GM19239 (cell line): ENCODE measurements around the gene C11orf52.

ENCODE experiments used
- DNase-seq: peaks from one replicate; pipeline ENCODE4 v3.0.0; 2011; ENCODE audit warnings: low spot score; ENCODE audit not compliant: insufficient read length
- FAIRE-seq: peaks from 2 replicates; lab custom pipeline; 2011; peaks lifted over from hg19 to GRCh38; lab: Jason Lieb, UNC

Gene C11orf52

DNA sequence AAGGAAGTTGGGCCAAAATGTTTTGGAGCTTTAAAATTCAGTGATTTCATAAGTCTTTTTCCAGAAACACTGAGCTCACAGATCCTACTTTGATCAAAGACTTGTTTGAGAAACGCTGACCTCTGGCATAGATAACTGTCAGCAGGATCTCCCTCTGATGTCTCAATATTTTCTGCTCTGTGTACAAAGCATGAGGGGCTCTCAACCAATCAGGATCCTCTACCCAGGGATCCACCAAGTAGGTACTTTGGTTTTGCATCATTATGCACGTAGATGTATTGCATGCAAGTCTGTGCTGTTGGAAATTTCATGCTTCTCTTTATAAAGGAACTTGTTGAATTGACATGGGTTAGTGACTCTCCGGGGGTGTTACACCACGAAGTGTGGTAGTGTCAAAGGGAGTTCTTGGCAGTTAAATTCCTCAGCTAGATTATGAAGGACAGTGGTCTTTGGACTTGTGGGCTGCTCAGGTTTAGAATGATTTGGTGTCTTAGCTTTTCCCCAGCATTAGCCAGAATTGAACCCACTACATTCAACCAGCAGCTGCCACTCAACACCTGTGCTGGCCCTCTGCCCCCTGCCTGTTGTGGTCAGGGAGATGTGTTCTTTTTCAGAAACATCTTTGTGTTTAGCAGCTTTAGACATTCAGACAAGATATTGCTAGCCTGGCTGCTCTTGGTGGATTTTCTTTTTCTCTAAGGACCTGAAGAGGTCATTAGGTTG, 16.8 kb downstream of the C11orf52 start:
- DNase-seq: no peak
- FAIRE-seq: no peak

DNA sequence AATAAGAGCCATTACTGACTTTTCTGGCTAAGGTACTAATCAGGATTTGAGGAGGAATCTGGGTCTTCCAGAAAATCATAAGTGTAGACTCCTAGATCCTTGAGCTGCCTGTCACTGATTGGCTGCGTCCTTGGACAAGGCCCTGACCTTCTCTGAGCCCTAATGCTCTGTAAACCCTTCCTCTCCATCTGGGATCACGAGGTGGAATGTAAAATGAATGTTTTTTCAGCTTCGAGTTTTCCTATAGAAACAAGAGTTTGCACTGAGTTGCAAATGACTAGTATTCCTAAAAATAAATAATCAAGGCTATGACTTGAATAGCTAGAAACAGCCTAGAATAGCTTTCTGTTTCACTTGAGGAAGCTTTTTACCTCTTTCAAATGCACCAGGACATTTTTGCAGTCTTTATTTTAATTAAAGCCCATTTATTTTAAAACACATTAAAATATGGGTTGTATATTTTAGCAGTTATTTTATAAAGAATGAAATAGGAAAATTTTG, 17.4 kb downstream of the C11orf52 start:
- DNase-seq: no peak
- no peak for FAIRE-seq

DNA sequence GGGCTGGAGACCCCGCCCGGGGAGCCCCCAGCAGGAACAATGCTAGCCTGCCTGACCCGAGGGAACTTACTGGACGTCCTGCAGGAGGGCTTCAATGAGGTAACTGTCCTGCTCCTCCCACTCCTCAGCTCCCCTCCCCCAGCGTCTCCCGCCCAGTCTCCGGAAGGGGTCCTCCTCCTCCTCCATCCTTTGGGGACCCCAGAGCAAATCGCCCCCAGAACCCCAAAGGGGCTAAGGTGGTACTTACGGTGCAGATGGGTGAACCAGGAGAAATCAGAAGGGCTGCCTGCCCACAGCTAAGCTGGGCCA, 18.7 kb downstream of the C11orf52 start:
- no peak for DNase-seq
- no peak for FAIRE-seq

DNA sequence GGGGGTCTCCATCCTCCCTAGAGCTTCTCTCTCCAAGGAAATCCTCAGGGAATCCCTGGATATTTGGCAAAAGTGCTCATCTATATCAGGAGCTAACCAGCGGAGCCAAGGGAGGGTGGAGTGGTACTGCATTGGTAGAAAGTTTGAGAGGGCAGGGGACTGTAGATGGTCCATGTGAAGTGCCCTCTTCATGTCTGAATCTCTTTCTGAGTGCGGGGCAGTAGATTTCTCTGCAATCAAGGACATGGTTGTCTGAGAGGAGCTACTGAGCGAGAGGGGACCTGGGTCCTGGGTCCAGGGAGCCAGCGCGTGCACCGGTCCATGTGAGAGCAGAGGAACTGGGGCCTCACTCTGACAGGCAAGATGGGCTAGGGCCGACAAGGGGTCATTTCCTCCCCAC, 19.1 kb downstream of the C11orf52 start:
- DNase-seq (no peak), FAIRE-seq (no peak)

DNA sequence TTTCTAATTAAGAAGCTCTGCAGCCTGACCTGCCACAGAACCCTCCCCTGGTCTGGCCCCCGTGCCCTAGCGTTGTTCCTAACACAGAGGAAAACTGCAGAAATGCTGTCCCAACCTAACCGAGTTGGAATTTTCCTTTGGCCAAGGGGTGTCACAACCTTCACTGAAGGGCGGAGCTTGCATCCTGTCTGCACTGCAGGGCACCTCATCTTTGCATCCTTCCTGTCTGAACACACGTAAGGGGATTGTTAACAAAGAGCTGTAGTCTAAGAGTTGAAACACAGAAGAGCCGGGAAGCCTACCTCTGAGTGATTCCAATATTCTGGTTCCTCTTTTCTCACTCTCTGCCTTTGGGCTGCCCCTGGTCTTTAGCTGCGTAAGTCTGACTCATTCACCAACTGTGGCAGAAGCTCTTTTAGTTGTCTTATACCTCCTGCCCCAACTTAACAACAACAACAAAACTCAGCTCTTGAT, 20.0 kb downstream of the C11orf52 start:
- DNase-seq (peak; percentile 25), FAIRE-seq (peak; percentile 33)

DNA sequence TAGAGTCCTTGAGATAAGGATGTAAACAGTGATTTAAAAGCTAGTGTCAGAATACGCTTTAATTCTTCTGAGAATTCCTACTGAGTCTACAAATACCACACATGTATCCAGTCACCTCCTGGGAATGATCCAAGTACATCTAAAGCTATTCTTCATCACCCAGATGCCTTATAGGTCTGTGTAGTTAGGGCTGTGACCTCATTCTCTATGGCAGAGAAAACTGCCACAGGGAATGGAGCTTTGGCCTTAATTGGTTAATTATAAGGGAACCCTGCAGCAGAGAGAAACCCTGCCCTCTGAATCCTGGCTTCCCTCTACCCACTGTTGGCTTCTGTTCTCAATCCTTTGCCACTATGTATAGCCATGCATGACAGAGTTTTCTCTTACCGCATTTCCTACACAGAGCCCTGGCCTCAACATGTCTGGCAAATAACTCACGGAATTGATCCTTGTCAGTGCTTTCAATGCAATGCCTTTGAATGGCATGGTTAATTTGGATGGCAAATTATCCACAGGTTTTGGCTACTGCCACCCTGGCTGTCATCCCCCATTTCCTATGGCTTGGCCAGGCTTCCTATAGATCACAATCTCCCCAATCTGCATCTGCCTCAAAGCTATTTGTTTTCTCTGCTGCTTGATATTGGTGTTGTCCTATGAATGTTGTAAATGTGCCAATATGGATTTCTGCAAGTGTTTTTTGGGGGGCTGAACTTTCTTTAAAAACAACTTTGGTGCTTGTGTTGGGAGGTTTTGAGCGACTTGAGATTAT, 21.3 kb downstream of the C11orf52 start:
- no peak for FAIRE-seq

DNA sequence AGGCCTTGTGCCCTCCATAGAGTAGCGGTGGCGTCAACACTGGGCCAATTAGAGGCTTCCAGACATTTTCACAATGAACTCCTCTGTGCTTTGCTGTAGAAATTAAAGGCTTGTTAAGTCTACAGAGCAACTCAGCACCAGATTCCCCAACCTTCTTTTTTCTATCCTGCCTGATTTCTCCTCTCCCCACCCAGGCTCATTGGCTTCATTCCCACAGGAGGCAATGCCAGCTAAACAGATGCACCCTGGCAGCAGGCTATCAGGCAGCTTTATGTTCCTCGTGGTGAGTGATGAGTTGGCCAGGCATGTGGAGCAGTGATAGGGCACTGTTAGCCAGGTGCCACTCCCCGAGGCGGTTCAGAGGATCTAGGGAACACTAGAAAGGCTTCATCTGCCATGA, 23.2 kb downstream of the C11orf52 start:
- no peak for FAIRE-seq
- no peak for DNase-seq

More for the DNA sequence above, 21.3 kb downstream of the C11orf52 start:
- no peak for DNase-seq

DNA sequence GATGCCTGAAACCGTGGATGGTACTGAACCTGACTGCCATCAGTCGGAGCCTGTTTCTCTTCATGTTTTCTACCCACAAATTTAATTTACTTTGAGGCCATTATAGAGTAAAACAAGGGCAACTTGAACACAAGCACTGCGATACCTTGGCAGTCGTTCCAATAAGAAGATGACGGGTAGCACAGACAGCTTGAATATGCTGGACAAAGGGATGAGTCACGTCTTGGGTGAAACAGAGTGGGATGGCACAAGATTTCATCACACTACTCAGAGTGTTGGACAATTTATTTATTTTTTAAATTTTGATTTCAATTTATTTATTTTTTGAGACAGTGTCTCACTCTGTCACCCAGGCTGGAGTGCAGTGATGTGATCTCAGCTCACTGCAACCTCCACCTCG, 24.1 kb downstream of the C11orf52 start:
- FAIRE-seq: no peak

DNA sequence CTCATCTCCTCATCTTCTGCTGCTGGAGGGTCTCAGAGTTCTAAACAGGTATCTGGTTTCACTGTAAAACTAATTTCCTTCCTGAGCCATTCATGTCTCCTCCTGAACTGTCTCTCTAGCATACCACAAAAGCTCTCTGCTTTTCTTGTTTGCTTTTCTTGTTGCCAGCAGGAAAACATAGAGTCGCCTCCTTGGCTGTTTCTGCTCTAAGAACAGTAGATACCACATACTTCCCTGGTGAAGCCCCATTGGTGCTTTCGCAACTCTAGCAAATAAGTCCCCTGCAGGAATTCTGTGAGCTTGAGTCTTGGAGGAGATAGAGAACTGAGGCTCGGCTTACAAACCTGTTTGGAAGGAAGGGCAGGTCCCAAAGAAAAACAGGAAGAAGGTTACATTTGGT, 25.4 kb downstream of the C11orf52 start:
- DNase-seq (no peak), FAIRE-seq (no peak)

More for the DNA sequence above, 24.1 kb downstream of the C11orf52 start:
- DNase-seq: no peak

DNA sequence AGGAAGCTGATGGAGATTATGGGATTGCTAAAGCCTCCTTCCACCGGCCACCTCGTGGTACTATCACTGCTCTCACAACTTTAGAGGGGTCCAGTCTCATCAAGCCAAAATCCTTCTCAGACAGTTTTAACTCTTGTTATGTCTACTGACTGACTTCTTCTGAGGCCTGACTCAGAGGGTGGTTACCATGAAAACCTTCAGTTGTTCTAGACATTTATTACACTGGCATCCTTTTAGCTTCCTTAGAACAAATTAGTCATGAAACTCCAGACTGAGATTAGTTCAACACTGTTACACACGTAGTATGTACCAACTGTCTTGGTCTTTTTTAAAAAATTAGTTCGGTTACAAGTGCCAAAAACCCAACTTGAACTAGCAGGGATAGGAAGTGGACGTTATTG, 25.9 kb downstream of the C11orf52 start:
- DNase-seq (no peak), FAIRE-seq (no peak)

DNA sequence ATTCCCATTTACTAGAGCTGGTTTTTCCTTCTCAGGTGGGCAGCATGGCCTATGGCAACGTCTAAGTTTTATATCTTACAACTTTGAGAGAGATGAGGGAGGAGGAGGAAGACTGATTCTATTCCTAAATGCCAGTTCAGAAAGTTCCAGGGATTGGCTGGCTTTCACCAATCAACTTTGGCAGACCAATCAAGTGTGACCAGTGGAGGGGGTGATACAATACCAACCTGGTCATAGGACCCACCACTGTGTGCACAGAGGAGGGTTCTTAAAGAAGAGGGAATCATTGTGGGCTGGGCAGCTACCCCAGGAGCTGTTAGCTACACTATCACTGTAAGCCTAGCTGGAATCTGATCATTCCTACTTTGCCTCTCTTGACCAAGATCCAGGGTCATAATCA, 26.5 kb downstream of the C11orf52 start:
- no peak for DNase-seq
- no peak for FAIRE-seq

DNA sequence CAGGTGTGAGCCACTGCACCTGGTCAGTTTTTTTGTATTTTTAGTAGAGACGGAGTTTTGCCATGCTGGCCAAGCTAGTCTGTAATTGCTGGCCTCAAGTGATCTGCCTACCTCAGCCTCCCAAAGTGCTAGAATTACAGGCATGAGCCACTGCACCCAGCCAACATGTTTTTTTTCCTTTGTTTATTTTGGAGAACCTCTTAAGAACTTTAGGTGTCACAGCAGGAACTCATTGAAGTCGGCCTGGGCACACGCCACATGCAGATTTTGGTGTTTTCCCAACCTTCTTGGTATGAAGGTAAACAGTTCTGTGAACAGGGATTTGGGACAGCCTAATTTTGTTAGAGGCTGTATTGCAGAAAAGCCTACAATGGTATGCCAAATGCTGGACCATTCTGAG, 27.8 kb downstream of the C11orf52 start:
- no peak for FAIRE-seq

DNA sequence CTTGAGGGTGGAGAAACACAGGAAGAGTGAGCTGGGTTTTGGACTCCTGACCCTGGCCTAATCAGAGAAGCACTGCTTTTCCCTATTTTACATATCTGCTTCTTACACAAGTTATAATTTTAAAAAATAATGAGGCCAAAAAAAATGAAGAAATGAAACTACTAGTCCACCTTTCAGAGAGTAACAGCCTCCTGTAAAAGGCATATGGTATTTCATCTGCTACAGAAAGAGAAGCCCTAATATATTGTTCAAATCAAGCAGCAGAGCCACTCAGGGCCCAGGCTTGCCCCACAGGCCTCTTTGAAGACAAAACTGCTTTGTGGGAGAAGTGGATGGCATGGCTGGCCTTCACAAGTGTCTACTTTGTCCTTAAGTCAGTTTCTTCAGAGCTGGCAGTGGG, 28.4 kb downstream of the C11orf52 start:
- FAIRE-seq (no peak), DNase-seq (no peak)

More for the DNA sequence above, 27.8 kb downstream of the C11orf52 start:
- no peak for DNase-seq

DNA sequence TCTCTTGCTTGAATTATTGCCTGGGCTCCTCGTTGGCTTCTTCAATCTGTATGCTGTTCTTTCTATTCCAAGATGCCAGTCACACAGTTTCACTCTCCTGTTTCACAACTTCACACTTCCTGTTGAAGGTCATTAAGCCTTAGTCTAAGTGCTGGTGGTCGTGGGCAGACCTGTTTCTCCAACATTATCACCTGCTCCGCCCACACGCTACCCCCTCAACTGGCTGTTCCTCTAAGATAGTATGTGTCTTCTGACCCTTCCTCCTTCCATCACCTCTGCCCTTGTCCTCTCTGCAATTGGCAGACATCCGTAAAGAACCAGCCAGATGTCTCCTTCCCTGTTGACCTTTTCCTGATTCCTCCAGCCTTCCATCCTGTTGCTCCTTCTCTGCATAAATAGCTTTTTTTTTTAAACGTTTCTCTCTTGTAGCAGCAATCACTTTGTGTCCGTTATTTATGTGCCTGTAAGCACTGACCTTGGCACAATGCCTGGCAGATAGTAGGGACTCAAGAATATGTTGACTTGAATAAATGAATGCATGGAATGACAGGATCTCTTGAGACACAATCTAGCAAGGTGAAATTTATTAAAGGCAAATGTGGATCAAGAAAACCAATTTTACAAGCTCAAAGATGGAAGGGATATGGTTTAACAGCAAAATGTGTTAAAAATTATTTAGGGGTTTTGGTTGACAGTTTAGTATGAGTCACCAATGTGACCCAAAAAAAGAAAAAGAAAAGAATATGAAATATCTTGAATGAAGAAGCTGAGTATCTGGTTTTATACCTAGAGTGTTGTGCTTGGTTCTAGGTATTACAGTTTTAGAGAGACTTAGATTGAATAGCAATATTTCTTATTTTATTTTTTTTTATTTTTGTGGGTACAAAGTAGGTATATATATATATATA, 31.1 kb downstream of the C11orf52 start:
- FAIRE-seq (no peak), DNase-seq (no peak)

DNA sequence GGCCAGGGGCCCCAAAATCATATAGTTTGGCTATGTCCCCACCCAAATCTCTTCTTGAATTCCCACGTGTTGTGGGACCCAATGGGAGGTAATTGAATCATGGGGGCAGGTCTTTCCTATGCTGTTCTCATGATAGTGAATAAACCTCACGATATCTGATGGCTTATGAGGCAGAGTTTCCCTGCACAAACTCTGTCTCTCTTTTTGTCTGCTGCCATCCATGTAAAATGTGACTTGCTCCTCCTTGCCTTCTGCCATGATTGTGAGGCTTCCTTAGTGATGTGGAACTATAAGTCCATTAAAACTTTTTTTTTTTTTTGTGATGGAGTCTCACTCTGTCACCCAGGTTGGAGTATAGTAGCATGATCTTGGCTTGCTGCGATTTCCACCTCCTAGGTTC, 32.9 kb downstream of the C11orf52 start:
- FAIRE-seq (no peak), DNase-seq (no peak)

DNA sequence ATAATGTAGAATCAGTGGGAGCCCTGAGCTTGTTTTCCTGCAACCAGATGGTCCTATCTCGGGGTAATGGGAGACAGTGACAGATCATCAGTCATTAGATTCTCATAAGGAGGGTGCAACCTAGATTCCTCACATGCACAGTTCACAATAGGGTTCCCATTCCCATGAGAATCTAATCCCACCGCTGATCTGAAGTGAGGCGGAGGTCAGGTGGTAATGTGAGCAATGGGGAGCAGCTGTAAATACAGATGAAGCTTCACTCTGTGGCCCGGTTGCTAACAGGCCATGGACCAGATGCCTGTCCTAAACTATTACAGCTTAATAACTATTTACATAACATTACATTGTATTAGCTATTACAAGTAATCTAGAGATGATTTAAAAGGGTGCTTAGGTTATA, 35.4 kb downstream of the C11orf52 start:
- FAIRE-seq: no peak
- DNase-seq: no peak

DNA sequence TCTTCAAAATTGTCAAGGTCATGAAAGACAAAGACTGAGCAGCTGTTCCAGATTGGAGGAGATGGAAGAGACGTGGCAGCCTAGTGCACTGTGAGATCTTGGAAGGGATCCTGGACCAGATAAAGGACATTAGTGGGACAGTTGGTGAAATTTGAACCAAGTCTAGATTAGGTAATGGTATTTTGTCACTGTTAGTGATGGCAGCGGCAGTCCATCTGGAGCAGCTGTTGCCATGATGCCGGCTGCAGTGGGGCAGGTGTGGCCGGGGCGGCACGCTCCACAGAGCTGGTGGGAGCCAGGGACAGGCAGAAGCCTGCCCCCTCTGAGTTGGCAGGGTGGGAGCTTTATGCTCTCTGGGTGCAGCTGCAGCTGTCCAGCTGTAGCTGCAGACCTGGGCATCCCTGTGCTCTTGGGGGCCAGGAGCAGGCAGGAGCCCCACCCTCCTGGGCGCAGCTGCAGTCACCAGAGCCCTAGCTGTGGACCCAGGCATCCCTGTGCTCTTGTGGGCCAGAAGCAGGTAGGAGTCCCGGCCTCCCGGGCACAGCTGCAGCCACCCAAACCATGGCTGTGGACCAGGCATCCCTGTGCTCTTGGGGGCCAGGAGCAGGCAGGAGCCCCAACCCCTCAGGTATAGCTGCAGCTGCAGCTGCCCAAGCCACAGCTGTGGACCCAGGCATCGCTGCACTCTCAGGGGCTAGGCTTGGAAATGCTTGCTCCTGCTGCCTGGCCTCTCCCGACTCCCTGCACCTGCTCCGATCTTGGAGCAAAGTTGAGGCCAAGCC, 39.1 kb downstream of the C11orf52 start:
- FAIRE-seq (no peak), DNase-seq (no peak)

DNA sequence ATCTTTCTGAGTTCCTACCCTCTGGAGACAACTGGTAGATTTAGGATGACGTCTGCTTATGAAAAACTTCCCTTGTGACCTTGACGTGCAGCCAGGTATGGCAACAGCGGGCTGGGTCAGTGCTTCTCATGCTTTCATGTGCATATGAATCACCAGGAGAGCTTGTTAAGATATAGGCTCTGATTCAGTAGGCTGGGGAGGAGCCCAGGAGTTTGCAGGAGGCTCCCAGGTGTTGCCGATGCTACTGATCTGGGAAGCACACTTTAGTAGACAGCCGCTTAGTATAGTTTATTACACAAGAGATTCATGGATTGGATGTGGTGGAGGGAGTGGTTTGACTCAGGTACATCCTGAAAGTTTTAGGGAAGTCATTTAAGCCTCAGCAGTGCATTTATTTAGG, 42.2 kb downstream of the C11orf52 start:
- FAIRE-seq: no peak
- no peak for DNase-seq

DNA sequence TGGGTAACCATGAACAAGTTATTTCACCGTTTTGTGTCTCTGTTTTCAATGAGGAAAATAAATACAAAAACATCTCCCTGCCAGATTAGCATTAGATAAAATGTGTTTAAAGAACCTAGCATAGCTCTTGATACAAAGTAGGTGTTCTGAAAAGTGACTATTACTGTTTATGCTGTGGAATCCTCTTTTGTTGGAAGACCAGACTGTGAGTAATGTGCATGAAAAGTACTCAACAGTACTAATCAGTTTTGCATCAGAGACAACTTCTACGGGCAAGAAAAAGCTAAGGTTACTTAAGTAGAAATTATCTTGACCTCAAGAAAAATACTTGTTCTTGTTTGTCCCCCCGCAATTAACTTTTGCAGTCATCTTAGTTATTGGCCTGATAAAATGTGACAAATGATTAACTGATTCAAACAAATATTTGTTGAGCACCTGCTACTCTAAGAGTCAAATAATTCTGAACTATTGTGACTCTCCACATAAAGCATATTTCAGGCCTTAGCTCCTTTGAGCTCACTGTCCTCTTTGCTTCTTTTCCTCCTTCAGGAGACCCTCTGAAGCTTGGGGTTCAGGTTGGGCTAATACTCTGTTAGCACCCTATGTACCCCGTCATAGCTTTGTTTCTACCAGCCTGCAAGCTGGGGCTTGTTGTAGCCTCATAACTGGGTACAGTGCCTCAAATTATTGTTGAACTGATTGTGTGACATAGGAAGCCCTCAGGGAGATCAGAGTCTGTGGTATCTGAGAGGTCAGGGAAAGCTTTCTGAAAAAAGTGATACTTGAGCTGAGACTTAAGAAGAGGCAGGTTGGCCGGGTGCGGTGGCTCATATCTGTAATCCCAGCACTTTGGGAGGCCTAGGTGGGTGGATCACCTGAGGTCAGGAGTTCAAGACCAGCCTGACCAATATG, 42.9 kb downstream of the C11orf52 start:
- DNase-seq (no peak), FAIRE-seq (no peak)
